CD4-positive, CD25-positive, alpha-beta regulatory T cell (primary cell): ENCODE results near the gene RSPH3. TPM values are rescaled to one million over a fixed set of nuclear protein-coding genes. Genes with fewer than 3 reads are reported as not detected.

Experiments
- ATAC-seq, 2 donors: fragments of 150-1000 bp; cut with Tn5 transposase; one replicate each; pipeline ENCODE4 v1.10.0; 2021; ENCODE audit warnings: low read depth in 2 of 2, moderate number of reproducible peaks in 2 of 2, moderate library complexity in 1 of 2
- DNase-seq, 3 donors: peaks; one replicate each; pipeline versions ENCODE4 v3.0.0 to v3.0.0-alpha.2; 2012 to 2022; ENCODE audit warnings: mixed read lengths in 1 of 3
- H3K27ac ChIP-seq: one replicate; pipeline ENCODE4 v1.7.0; 2013; ENCODE audit warnings: mild to moderate bottlenecking, low read length; ENCODE audit not compliant: insufficient read depth, poor library complexity, severe bottlenecking
- H3K27me3 ChIP-seq: one replicate; pipeline ENCODE4 v1.7.0; 2013; ENCODE audit warnings: low read length; ENCODE audit not compliant: control insufficient read depth, insufficient read depth
- H3K36me3 ChIP-seq: one replicate; pipeline ENCODE4 v1.7.0; 2013; ENCODE audit warnings: mild to moderate bottlenecking, low read length, moderate library complexity; ENCODE audit not compliant: control insufficient read depth, insufficient read depth
- H3K4me1 ChIP-seq: 2 replicates; pipeline ENCODE4 v1.7.0; 2013; ENCODE audit warnings: mild to moderate bottlenecking, low read length; ENCODE audit not compliant: insufficient read depth, control insufficient read depth, poor library complexity, severe bottlenecking
- H3K4me3 ChIP-seq: one replicate; pipeline ENCODE4 v1.7.0; 2013; ENCODE audit warnings: low read depth, mild to moderate bottlenecking, low read length, moderate library complexity
- H3K9me3 ChIP-seq, 2 experiments: 1 replicate in 1 of 2; 2 replicates in 1 of 2; pipeline ENCODE4 v1.7.0; 2013; ENCODE audit warnings: low read length in 2 of 2, mild to moderate bottlenecking in 1 of 2, moderate library complexity in 1 of 2; ENCODE audit not compliant: control insufficient read depth in 2 of 2
- H3K27ac Mint-ChIP-seq, 3 donors: one replicate each; pipeline ENCODE4 v1.8.0; 2020 to 2022; ENCODE audit warnings: mild to moderate bottlenecking in 3 of 3, mixed read lengths in 3 of 3, moderate library complexity in 2 of 3
- H3K27me3 Mint-ChIP-seq: one replicate; pipeline ENCODE4 v1.8.0; 2022; ENCODE audit warnings: mild to moderate bottlenecking, mixed read lengths
- H3K36me3 Mint-ChIP-seq: one replicate; pipeline ENCODE4 v1.8.0; 2020; ENCODE audit warnings: mixed read lengths
- H3K4me1 Mint-ChIP-seq, 4 donors: one replicate each; pipeline ENCODE4 v1.8.0; 2020 to 2022; ENCODE audit warnings: mixed read lengths in 4 of 4, mild to moderate bottlenecking in 1 of 4
- H3K4me3 Mint-ChIP-seq, 4 donors: one replicate each; pipeline ENCODE4 v1.8.0; 2020 to 2022; ENCODE audit warnings: mild to moderate bottlenecking in 4 of 4, mixed read lengths in 4 of 4, moderate library complexity in 3 of 4
- H3K9me3 Mint-ChIP-seq, 7 donors: one replicate each; pipeline ENCODE4 v1.8.0; 2020 to 2022; ENCODE audit warnings: mixed read lengths in 7 of 7, mild to moderate bottlenecking in 3 of 7, moderate library complexity in 2 of 7
- polyA plus RNA-seq, 4 donors: library from polyadenylated mRNA; unstranded; fragments of 300-500 nt; fragmentation: Illumina TruSeq; gene quantifications; one replicate each; pipeline ENCODE4 v1.2.3, GENCODE V29; 2021
- total RNA-seq: library from RNA; stranded (reverse); gene quantifications from one replicate; pipeline ENCODE4 v1.2.3, GENCODE V29; 2022

Gene RSPH3
- 1.5 TPM for total RNA-seq
- polyA plus RNA-seq: 1 to 10 TPM; 2.0 to 3.4 (median 2.5) TPM

GRCh38 chr6:158999666-159000403 lies at the start of gene RSPH3:
RSPH3 (minus strand) TSS chr6:159000202; CDS start chr6:158999550, 652 bp downstream.
- Mint-ChIP-seq H3K36me3 (peaks cover 14% of the 10 kb centered on the region), H3K27me3 (peaks cover 4% of the 10 kb centered on the region), H3K9me3 (no peaks in the 10 kb centered on the region), H3K4me3 (peak within 1 kb of the TSS; percentile 97 to 99 (median 98)), H3K27ac (peak within 1 kb of the TSS; percentile 83 to 91 (median 91)), H3K4me1 (peaks cover 20 to 40% (median 25%) of the 10 kb centered on the region in 4 donors)
- Histone ChIP-seq H3K27me3 (no peaks in the 10 kb centered on the region), H3K27ac (peak within 1 kb of the TSS; percentile 71), H3K36me3 (no peaks in the 10 kb centered on the region), H3K9me3 (no peaks in the 10 kb centered on the region), H3K4me3 (peak within 1 kb of the TSS; percentile 86), H3K4me1 (peaks cover 23% of the 10 kb centered on the region)
- DNase-seq: peak; percentile 81 to 93 (median 88)
- ATAC-seq: peak; percentile 86 to 87

- Mint-ChIP-seq H3K27me3 (peaks cover 2% of the 10 kb centered on the region), H3K27ac (peak overlapping the region in 1 of 3 donors; percentile 68), H3K4me1 (peaks cover 0 to 30% (median 22%) of the 10 kb centered on the region in 4 donors), H3K36me3 (peaks cover 13% of the 10 kb centered on the region), H3K9me3 (peaks cover 0 to 4% (median 0%) of the 10 kb centered on the region in 7 donors), H3K4me3 (peak overlapping the region in 2 of 4 donors; percentile 29 to 81)
- DNase-seq (no peak), ATAC-seq (no peak)
- no peak overlapping the region for H3K4me3 ChIP-seq
- H3K9me3 ChIP-seq: no peaks in the 10 kb centered on the region
- H3K27ac ChIP-seq: no peak overlapping the region
- peaks cover 10% of the 10 kb centered on the region for H3K36me3 ChIP-seq
- no peaks in the 10 kb centered on the region for H3K27me3 ChIP-seq
- peaks cover 17% of the 10 kb centered on the region for H3K4me1 ChIP-seq
These were observed 48.1 kb upstream of the RSPH3 start for GRCh38 chr6:159047891-159048685.

- H3K36me3 ChIP-seq: peaks cover 28% of the 10 kb centered on the region
- H3K36me3 Mint-ChIP-seq: peaks cover 36% of the 10 kb centered on the region
These were observed 45.8 kb upstream of the RSPH3 start for GRCh38 chr6:159045801-159046200.

GRCh38 chr6:159044899-159045727 lies 45.1 kb upstream of the RSPH3 start, which contains the start of gene TAGAP:
TAGAP (minus strand) TSS chr6:159044991; CDS start chr6:159044146, 845 bp downstream.
- peaks cover 0 to 4% (median 0%) of the 10 kb centered on the region in 7 donors for H3K9me3 Mint-ChIP-seq
- Histone ChIP-seq H3K4me1 (peaks cover 43% of the 10 kb centered on the region), H3K9me3 (no peaks in the 10 kb centered on the region), H3K27me3 (no peaks in the 10 kb centered on the region), H3K27ac (peak within 1 kb of the TSS; percentile 93), H3K4me3 (peak within 1 kb of the TSS; percentile 100), H3K36me3 (peaks cover 35% of the 10 kb centered on the region)
- H3K27me3 Mint-ChIP-seq: no peaks in the 10 kb centered on the region
- peaks cover 0 to 55% (median 35%) of the 10 kb centered on the region in 4 donors for H3K4me1 Mint-ChIP-seq
- peaks cover 43% of the 10 kb centered on the region for H3K36me3 Mint-ChIP-seq
- DNase-seq (peak; percentile 85 to 95 (median 88)), ATAC-seq (peak; percentile 80 to 81)
- peak within 1 kb of the TSS; percentile 98 to 100 (median 99) for H3K27ac Mint-ChIP-seq
- H3K4me3 Mint-ChIP-seq: peak within 1 kb of the TSS; percentile 93 to 100 (median 98)

More at GRCh38 chr6:159045801-159046200, 45.8 kb upstream of the RSPH3 start:
- Histone ChIP-seq H3K27ac (peak overlapping the region; percentile 93), H3K4me3 (peak overlapping the region; percentile 100), H3K4me1 (peaks cover 36% of the 10 kb centered on the region), H3K9me3 (no peaks in the 10 kb centered on the region), H3K27me3 (no peaks in the 10 kb centered on the region)
- DNase-seq: no peak
- H3K27me3 Mint-ChIP-seq: no peaks in the 10 kb centered on the region
- ATAC-seq: no peak
- peak overlapping the region; percentile 93 to 100 (median 98) for H3K4me3 Mint-ChIP-seq
- peak overlapping the region; percentile 90 to 100 (median 98) for H3K27ac Mint-ChIP-seq
- peaks cover 0 to 4% (median 0%) of the 10 kb centered on the region in 7 donors for H3K9me3 Mint-ChIP-seq
- H3K4me1 Mint-ChIP-seq: peaks cover 0 to 48% (median 33%) of the 10 kb centered on the region in 4 donors

GRCh38 chr6:159043947-159044346 lies 43.9 kb upstream of the RSPH3 start:
- Mint-ChIP-seq H3K4me1 (peaks cover 7 to 67% (median 42%) of the 10 kb centered on the region in 4 donors), H3K27ac (peak overlapping the region; percentile 98 to 100 (median 98)), H3K4me3 (peak overlapping the region; percentile 93 to 100 (median 98)), H3K27me3 (no peaks in the 10 kb centered on the region), H3K9me3 (peaks cover 0 to 4% (median 0%) of the 10 kb centered on the region in 7 donors), H3K36me3 (peaks cover 54% of the 10 kb centered on the region)
- Histone ChIP-seq H3K36me3 (peaks cover 47% of the 10 kb centered on the region), H3K27me3 (no peaks in the 10 kb centered on the region), H3K4me1 (peaks cover 54% of the 10 kb centered on the region), H3K27ac (peak overlapping the region; percentile 93), H3K4me3 (peak overlapping the region; percentile 100), H3K9me3 (no peaks in the 10 kb centered on the region)
- DNase-seq (peak in 2 of 3 donors; percentile 35 to 44), ATAC-seq (no peak)

- Histone ChIP-seq H3K4me1 (peaks cover 61% of the 10 kb centered on the region), H3K27me3 (no peaks in the 10 kb centered on the region), H3K9me3 (no peaks in the 10 kb centered on the region), H3K27ac (peak overlapping the region; percentile 93), H3K36me3 (peaks cover 54% of the 10 kb centered on the region), H3K4me3 (peak overlapping the region; percentile 100)
- Mint-ChIP-seq H3K4me3 (peak overlapping the region; percentile 93 to 100 (median 98)), H3K27ac (peak overlapping the region; percentile 98 to 100 (median 98)), H3K4me1 (peaks cover 7 to 69% (median 44%) of the 10 kb centered on the region in 4 donors), H3K27me3 (no peaks in the 10 kb centered on the region), H3K36me3 (peaks cover 58% of the 10 kb centered on the region), H3K9me3 (peaks cover 0 to 3% (median 0%) of the 10 kb centered on the region in 7 donors)
- ATAC-seq (peak; percentile 41 to 42), DNase-seq (peak in 2 of 3 donors; percentile 58 to 90)
These were observed 43.2 kb upstream of the RSPH3 start for GRCh38 chr6:159043251-159043650.
